H1 (cell line): Measurements from ENCODE around the gene VGLL4. TPM values are rescaled to one million over a fixed set of nuclear protein-coding genes. Genes with fewer than 3 reads are reported as not detected.

Experiments used
- BACH1 ChIP-seq: IDR thresholded peaks from 2 replicates; pipeline ENCODE4 v1.6.1; 2012; ENCODE audit warnings: low read length, improper control_type of control experiment
- E2F6 ChIP-seq: IDR thresholded peaks from 2 replicates; pipeline ENCODE4 v1.6.1; 2012; ENCODE audit warnings: inconsistent platforms
- GABPA ChIP-seq: IDR thresholded peaks from 2 replicates; pipeline ENCODE4 v1.6.1; 2011; ENCODE audit warnings: mild to moderate bottlenecking, low read length, moderate library complexity, borderline replicate concordance; ENCODE audit not compliant: insufficient read depth
- JUN ChIP-seq: IDR thresholded peaks from 2 replicates; pipeline ENCODE4 v1.6.1; 2011; ENCODE audit warnings: low read depth, mild to moderate bottlenecking, improper control_type of control experiment, low read length
- NRF1 ChIP-seq: IDR thresholded peaks from 2 replicates; pipeline ENCODE4 v1.6.1; 2011; ENCODE audit warnings: mild to moderate bottlenecking, low read depth, low read length, improper control_type of control experiment
- RNF2 ChIP-seq: fragments of 200-900, 300-1000 bp; sonication (generic); IDR thresholded peaks from 2 replicates; pipeline ENCODE4 v1.7.1; 2016; ENCODE audit warnings: borderline replicate concordance, low read depth, mild to moderate bottlenecking, antibody characterized with exemption, low read length; ENCODE audit not compliant: poor library complexity, severe bottlenecking; ENCODE audit errors: missing control alignments
- SP4 ChIP-seq: IDR thresholded peaks from 2 replicates; pipeline ENCODE4 v1.6.1; 2012; ENCODE audit warnings: low read length, inconsistent platforms
- ZNF274 ChIP-seq: IDR thresholded peaks from 2 replicates; pipeline ENCODE4 v1.7.0; 2012; ENCODE audit warnings: low read length, borderline replicate concordance; ENCODE audit errors: extremely low read depth
- polyA plus RNA-seq, 7 experiments: library from polyadenylated mRNA; depleted of rRNA in 3 of 7; stranded (reverse) in 5 of 7; unstranded in 2 of 7; fragments of >200 nt in 5 of 7; fragments of 200-250 nt in 2 of 7; gene quantifications; 1 replicate in 5 of 7; 2 replicates in 1 of 7; 4 replicates in 1 of 7; pipeline versions ENCODE4 v1.2.1 to v1.2.3, GENCODE V29; 2011 to 2013; ENCODE audit warnings: missing spikeins in 2 of 7, mixed read lengths in 2 of 7
- total RNA-seq: library from RNA; stranded (reverse); fragmentation: NEBNext Ultra II Directional; extraction: Animal tissue kit (Norgen Biotek cat#: 25700); gene quantifications from 2 replicates; pipeline ENCODE4 v1.2.1, GENCODE V29; 2021
- TF ChIP-seq, protein P1 (sequence below), 3 experiments: IDR thresholded peaks; 1 replicate in 2 of 3; 2 replicates in 1 of 3; pipeline versions ENCODE4 v1.5.1 to v1.6.1; 2011; ENCODE audit warnings: low read length in 3 of 3, mild to moderate bottlenecking in 3 of 3, inconsistent platforms in 2 of 3, low read depth in 1 of 3, moderate library complexity in 1 of 3; ENCODE audit not compliant: insufficient read depth in 1 of 3; ENCODE audit errors: control extremely low read depth in 1 of 3

VGLL4 gene
- total and polyA plus RNA-seq, 2 of the 8 experiments (the other 6 are each of a cell fraction or from before 2014, with no cell fraction given), result 45.1 to 50.0 TPM

DNA sequence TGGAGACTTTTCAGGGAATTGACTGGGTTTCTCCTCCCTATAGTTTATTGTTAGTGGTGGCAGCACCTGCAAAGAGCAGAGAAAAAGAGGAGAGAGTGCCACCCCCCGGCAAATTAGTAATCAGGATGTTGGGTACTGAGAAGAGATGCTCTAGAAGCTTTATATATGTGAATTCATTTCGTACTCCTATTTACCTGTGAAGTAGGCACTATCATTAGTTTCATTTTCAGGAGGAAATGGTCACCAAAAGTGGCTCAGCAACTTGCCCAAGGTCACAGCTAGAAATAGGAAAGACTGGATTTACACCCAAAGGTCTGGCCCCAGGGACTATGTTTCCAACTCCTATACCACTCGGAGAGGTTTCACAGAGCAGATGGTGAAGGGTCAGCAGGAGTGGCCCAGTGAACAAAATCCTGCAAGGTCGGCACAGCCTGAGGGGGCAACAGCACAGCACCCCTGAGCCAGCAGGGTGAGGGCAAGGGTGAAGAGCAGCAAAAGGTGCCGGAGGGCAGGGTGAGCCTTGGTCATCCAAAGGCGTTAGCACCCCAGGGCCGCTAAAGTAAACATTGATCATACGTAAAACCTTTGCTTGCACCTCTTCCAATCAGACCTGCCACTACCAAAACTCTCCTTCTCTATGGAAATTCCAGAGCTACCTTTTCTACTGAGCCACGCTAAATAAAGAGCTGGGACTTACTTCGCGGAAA lies 23.6 kb downstream of the VGLL4 start (continued):
- TF ChIP-seq RNF2, result no peak
- no peak for TF ChIP-seq NRF1
- TF ChIP-seq BACH1, result no peak
- TF ChIP-seq, protein P1, sequence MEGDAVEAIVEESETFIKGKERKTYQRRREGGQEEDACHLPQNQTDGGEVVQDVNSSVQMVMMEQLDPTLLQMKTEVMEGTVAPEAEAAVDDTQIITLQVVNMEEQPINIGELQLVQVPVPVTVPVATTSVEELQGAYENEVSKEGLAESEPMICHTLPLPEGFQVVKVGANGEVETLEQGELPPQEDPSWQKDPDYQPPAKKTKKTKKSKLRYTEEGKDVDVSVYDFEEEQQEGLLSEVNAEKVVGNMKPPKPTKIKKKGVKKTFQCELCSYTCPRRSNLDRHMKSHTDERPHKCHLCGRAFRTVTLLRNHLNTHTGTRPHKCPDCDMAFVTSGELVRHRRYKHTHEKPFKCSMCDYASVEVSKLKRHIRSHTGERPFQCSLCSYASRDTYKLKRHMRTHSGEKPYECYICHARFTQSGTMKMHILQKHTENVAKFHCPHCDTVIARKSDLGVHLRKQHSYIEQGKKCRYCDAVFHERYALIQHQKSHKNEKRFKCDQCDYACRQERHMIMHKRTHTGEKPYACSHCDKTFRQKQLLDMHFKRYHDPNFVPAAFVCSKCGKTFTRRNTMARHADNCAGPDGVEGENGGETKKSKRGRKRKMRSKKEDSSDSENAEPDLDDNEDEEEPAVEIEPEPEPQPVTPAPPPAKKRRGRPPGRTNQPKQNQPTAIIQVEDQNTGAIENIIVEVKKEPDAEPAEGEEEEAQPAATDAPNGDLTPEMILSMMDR (IDR thresholded peaks at IDR 0.05; ENCODE audit: control extremely low read depth in 1 of 3, insufficient read depth in 1 of 3, low read depth in 1 of 3, low read length in 3 of 3), result no peak
- TF ChIP-seq SP4, result no peak
- TF ChIP-seq E2F6, result no peak
- TF ChIP-seq GABPA, result no peak
- no peak for TF ChIP-seq JUN
- no peak for TF ChIP-seq ZNF274
